Eye (tissue), 1 donor: ENCODE measurements around the gene AP2A2.

Experiments
- DNase-seq: peaks from one replicate; pipeline ENCODE4 v3.0.0-alpha.2; 2015

AP2A2 gene

GRCh38 chr11:925496-926301 is at the start of gene AP2A2:
Gene AP2A2 (plus strand): TSS chr11:925870. CDS start chr11:926022, 152 bp downstream.
- peak; percentile 96 for DNase-seq

GRCh38 chr11:876545-876944 is 49.1 kb upstream of the AP2A2 start:
- no peak for DNase-seq

GRCh38 chr11:877565-877964 is 48.1 kb upstream of the AP2A2 start:
- DNase-seq: no peak

GRCh38 chr11:880447-880846 is 45.2 kb upstream of the AP2A2 start:
- no peak for DNase-seq

- DNase-seq: no peak
These were observed 43.1 kb upstream of the AP2A2 start for GRCh38 chr11:882596-882995.

- DNase-seq: no peak
These were observed 42.1 kb upstream of the AP2A2 start for GRCh38 chr11:883527-883926.

- DNase-seq: no peak
These were observed 41.0 kb upstream of the AP2A2 start for GRCh38 chr11:884578-885070.

GRCh38 chr11:886568-886967 is 39.1 kb upstream of the AP2A2 start:
- DNase-seq: no peak

- no peak for DNase-seq
These were observed 38.1 kb upstream of the AP2A2 start for GRCh38 chr11:887589-887988.

GRCh38 chr11:888310-889212 is 37.1 kb upstream of the AP2A2 start:
- DNase-seq: peak; percentile 49

GRCh38 chr11:889257-889656 is 36.4 kb upstream of the AP2A2 start:
- DNase-seq: peak; percentile 39

- DNase-seq: no peak
These were observed 35.8 kb upstream of the AP2A2 start for GRCh38 chr11:889687-890475.

- peak; percentile 47 for DNase-seq
These were observed 34.7 kb upstream of the AP2A2 start for GRCh38 chr11:890794-891540.

GRCh38 chr11:893008-893654 is 32.5 kb upstream of the AP2A2 start:
- DNase-seq: no peak

- no peak for DNase-seq
These were observed 31.0 kb upstream of the AP2A2 start for GRCh38 chr11:894575-895201.

GRCh38 chr11:895331-896110 is 30.1 kb upstream of the AP2A2 start:
- DNase-seq: no peak

GRCh38 chr11:897253-898142 is 28.2 kb upstream of the AP2A2 start:
- DNase-seq: peak; percentile 17

- DNase-seq: peak; percentile 59
These were observed 27.5 kb upstream of the AP2A2 start for GRCh38 chr11:898143-898511.

- DNase-seq: peak; percentile 31
These were observed 27.0 kb upstream of the AP2A2 start for GRCh38 chr11:898540-899190.
